ENCODE data around the gene CXCL16. TPM values are rescaled to one million over a fixed set of nuclear protein-coding genes. Genes with fewer than 3 reads are reported as not detected.
A peak's percentile ranks its signal among the peaks of the same experiment; 100 is the strongest.

Gene CXCL16
- total and polyA plus RNA-seq, 2 of the 13 experiments (the other 11 are each of a cell fraction or from before 2014, with no cell fraction given), result 9.4 to 101 TPM

GRCh38 chr17:4771519-4772234 lies 31.9 kb upstream of the CXCL16 start, which contains the start of gene TM4SF5 (continued):
- TF ChIP-seq ZBTB46 (CRISPR knock-in tag; IDR thresholded peaks at IDR 0.05; ENCODE audit: borderline replicate concordance), result no peak
- TF ChIP-seq MZF1 (CRISPR knock-in tag; IDR thresholded peaks at IDR 0.05; ENCODE audit: borderline replicate concordance), result no peak
- TF ChIP-seq ZNF703 (CRISPR knock-in tag; IDR thresholded peaks at IDR 0.05; ENCODE audit: borderline replicate concordance), result no peak; the same call in 1 of the 2 replicates
- TF ChIP-seq ZNF280D (CRISPR knock-in tag; IDR thresholded peaks at IDR 0.05), result no peak; the same call in 1 of the 2 replicates
- TF ChIP-seq ZBTB42 (CRISPR knock-in tag; IDR thresholded peaks at IDR 0.05), result peak; percentile 63; the same call in 1 of the 2 replicates
- no peak for TF ChIP-seq GLI4 (CRISPR knock-in tag; IDR thresholded peaks at IDR 0.05; ENCODE audit: borderline replicate concordance)
- peak; percentile 43; the same call in 1 of the 2 replicates for TF ChIP-seq XBP1 (CRISPR knock-in tag; IDR thresholded peaks at IDR 0.05)
- peak; percentile 90 for TF ChIP-seq ZNF331 (CRISPR knock-in tag; IDR thresholded peaks at IDR 0.05)
- TF ChIP-seq SRY (CRISPR knock-in tag; IDR thresholded peaks at IDR 0.05), result peak; percentile 80
- TF ChIP-seq ZNF138 (CRISPR knock-in tag; IDR thresholded peaks at IDR 0.05; ENCODE audit: low read depth), result no peak
- no peak for TF ChIP-seq NFIB (CRISPR knock-in tag; IDR thresholded peaks at IDR 0.05; ENCODE audit: borderline replicate concordance)
- TF ChIP-seq FOXM1 (CRISPR knock-in tag; IDR thresholded peaks at IDR 0.05), result 0 out of 2 replicates have a peak, but pooled peaks have one; percentile 12
- peak; percentile 75; the same call in 1 of the 2 replicates for TF ChIP-seq ZBTB10 (CRISPR knock-in tag; IDR thresholded peaks at IDR 0.05; ENCODE audit: borderline replicate concordance)
- TF ChIP-seq MXI1 (IDR thresholded peaks at IDR 0.05; ENCODE audit: borderline replicate concordance, low read depth, low read length), result peak; percentile 99
- no peak for TF ChIP-seq ZNF713 (CRISPR knock-in tag; IDR thresholded peaks at IDR 0.05)
- TF ChIP-seq ZNF264 (CRISPR knock-in tag; IDR thresholded peaks at IDR 0.05), result peak; percentile 98
- no peak for TF ChIP-seq CBX2 (IDR thresholded peaks at IDR 0.05; ENCODE audit: low read depth, low read length)
- no peak for TF ChIP-seq CBX2 (CRISPR knock-in tag; IDR thresholded peaks at IDR 0.05; ENCODE audit: low read depth)

Data from HepG2 (cell line).